C1 segment of cervical spinal cord (tissue), 14 donors: Measurements from ENCODE around the gene MINDY1.

Source experiments
- DNase-seq, 14 donors: peaks; one replicate each; lab custom pipeline; 2025; lab: John Stamatoyannopoulos, UW

The MINDY1 gene

GRCh38 chr1:151006327-151007052, at the start of gene MINDY1:
Gene MINDY1, minus strand, starts transcription at chr1:151006902. Its CDS starts 4,285 bp downstream, at chr1:151002617.
- DNase-seq = peak in 13 of 14 donors; percentile 17 to 88 (median 72)

- DNase-seq = no peak
Observed at GRCh38 chr1:151056149-151056548, 49.4 kb upstream of the MINDY1 start.

- no peak for DNase-seq
Observed at GRCh38 chr1:151055581-151055980, 48.9 kb upstream of the MINDY1 start.

- DNase-seq = no peak
Observed at GRCh38 chr1:151054971-151055547, 48.4 kb upstream of the MINDY1 start.

GRCh38 chr1:151051356-151052009, 44.8 kb upstream of the MINDY1 start:
- DNase-seq = no peak

- DNase-seq = no peak
Observed at GRCh38 chr1:151050051-151050688, 43.5 kb upstream of the MINDY1 start.

- DNase-seq = no peak
Observed at GRCh38 chr1:151049458-151049857, 42.8 kb upstream of the MINDY1 start.

- no peak for DNase-seq
Observed at GRCh38 chr1:151048645-151049032, 41.9 kb upstream of the MINDY1 start.

GRCh38 chr1:151047925-151048644, 41.4 kb upstream of the MINDY1 start:
- DNase-seq = peak in 13 of 14 donors; percentile 19 to 82 (median 72)

GRCh38 chr1:151047591-151047924, 40.9 kb upstream of the MINDY1 start, which contains the start of gene C1orf56:
Gene C1orf56, plus strand, starts transcription at chr1:151047751. Its CDS starts 97 bp downstream, at chr1:151047848.
- DNase-seq = peak in 12 of 14 donors; percentile 18 to 82 (median 76)

- DNase-seq = no peak
Observed at GRCh38 chr1:151043163-151043562, 36.5 kb upstream of the MINDY1 start.

- no peak for DNase-seq
Observed at GRCh38 chr1:151039521-151039920, 32.8 kb upstream of the MINDY1 start.

GRCh38 chr1:151037032-151037431, 30.3 kb upstream of the MINDY1 start:
- DNase-seq = no peak

- DNase-seq = no peak
Observed at GRCh38 chr1:151036356-151036755, 29.7 kb upstream of the MINDY1 start, which contains the start of gene BNIPL. Gene BNIPL, plus strand, starts transcription at chr1:151036586. Its CDS starts 140 bp downstream, at chr1:151036726.

GRCh38 chr1:151035167-151035566, 28.5 kb upstream of the MINDY1 start:
- DNase-seq = no peak

- DNase-seq = no peak
Observed at GRCh38 chr1:151032164-151032563, 25.5 kb upstream of the MINDY1 start.

- DNase-seq = no peak
Observed at GRCh38 chr1:151026460-151026859, 19.8 kb upstream of the MINDY1 start.

GRCh38 chr1:151024540-151025146, 17.9 kb upstream of the MINDY1 start:
- peak in 13 of 14 donors; percentile 8 to 78 (median 63) for DNase-seq

GRCh38 chr1:151013518-151013917, 6.8 kb upstream of the MINDY1 start:
- DNase-seq = no peak

- DNase-seq = peak in 1 of 14 donors; percentile 8
Observed at GRCh38 chr1:151012684-151013471, 6.2 kb upstream of the MINDY1 start.
